ENCODE results near the gene SLC31A2.

SLC31A2 gene

GRCh38 chr9:113151696-113152630 lies 1.2 kb downstream of the SLC31A2 start:
- no peak for DNase-seq

GRCh38 chr9:113152699-113153098 lies 1.9 kb downstream of the SLC31A2 start:
- DNase-seq: no peak

GRCh38 chr9:113153599-113153998 lies 2.8 kb downstream of the SLC31A2 start:
- DNase-seq: no peak

- no peak for DNase-seq
These were observed 3.7 kb downstream of the SLC31A2 start for GRCh38 chr9:113154471-113154870.

- no peak for DNase-seq
These were observed 4.1 kb downstream of the SLC31A2 start for GRCh38 chr9:113154946-113155345.

- no peak for DNase-seq
These were observed 5.2 kb downstream of the SLC31A2 start for GRCh38 chr9:113155911-113156588.

- no peak for DNase-seq
These were observed 6.1 kb downstream of the SLC31A2 start for GRCh38 chr9:113156880-113157279.

- no peak for DNase-seq
These were observed 7.6 kb downstream of the SLC31A2 start for GRCh38 chr9:113158446-113158845.

GRCh38 chr9:113160571-113160970 lies 9.8 kb downstream of the SLC31A2 start:
- no peak for DNase-seq

- DNase-seq: no peak
These were observed 12.2 kb downstream of the SLC31A2 start for GRCh38 chr9:113163001-113163400.

GRCh38 chr9:113164536-113165300 lies 13.9 kb downstream of the SLC31A2 start:
- no peak for DNase-seq

- no peak for DNase-seq
These were observed 15.2 kb downstream of the SLC31A2 start for GRCh38 chr9:113166039-113166438.

- no peak for DNase-seq
These were observed 18.0 kb downstream of the SLC31A2 start for GRCh38 chr9:113168809-113169208.

GRCh38 chr9:113173341-113173740 lies 22.5 kb downstream of the SLC31A2 start:
- DNase-seq: no peak

GRCh38 chr9:113176803-113177202 lies 26.0 kb downstream of the SLC31A2 start:
- DNase-seq: no peak

GRCh38 chr9:113177251-113177650 lies 26.4 kb downstream of the SLC31A2 start:
- DNase-seq: no peak

- no peak for DNase-seq
These were observed 27.3 kb downstream of the SLC31A2 start for GRCh38 chr9:113178087-113178486.

- DNase-seq: no peak
These were observed 29.0 kb downstream of the SLC31A2 start for GRCh38 chr9:113179839-113180238.

GRCh38 chr9:113181165-113181564 lies 30.4 kb downstream of the SLC31A2 start:
- DNase-seq: no peak

- no peak for DNase-seq
These were observed 33.2 kb downstream of the SLC31A2 start for GRCh38 chr9:113183956-113184488.

GRCh38 chr9:113184539-113184938 lies 33.7 kb downstream of the SLC31A2 start:
- DNase-seq: no peak

GRCh38 chr9:113185271-113185670 lies 34.5 kb downstream of the SLC31A2 start:
- no peak for DNase-seq

GRCh38 chr9:113186137-113186755 lies 35.4 kb downstream of the SLC31A2 start:
- no peak for DNase-seq

Measured in NCI-H748 treated with DMSO at 0.1 percent for 48 hours (cell line).